Measurements from ENCODE around the gene TFF2.

DNA sequence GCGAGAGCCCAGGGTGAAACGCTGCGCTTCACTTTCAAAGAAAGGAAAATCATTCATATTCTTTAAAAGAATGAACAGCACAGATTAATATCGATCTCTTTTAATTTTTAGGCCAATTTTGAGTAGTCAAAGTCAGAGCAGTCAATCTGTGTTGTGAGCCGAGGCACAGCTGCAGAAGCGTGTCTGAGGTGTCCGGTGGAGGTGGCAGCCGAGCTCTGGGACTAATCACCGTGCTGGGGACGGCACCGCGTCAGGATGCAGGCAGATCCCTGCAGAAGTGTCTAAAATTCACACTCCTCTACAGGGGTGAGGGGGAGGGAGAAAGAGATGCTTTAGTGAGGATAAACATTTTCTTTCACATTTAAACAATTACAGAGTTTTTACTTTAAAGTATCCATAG is 11.4 kb upstream of the TFF2 start:
- TF ChIP-seq, protein P1, sequence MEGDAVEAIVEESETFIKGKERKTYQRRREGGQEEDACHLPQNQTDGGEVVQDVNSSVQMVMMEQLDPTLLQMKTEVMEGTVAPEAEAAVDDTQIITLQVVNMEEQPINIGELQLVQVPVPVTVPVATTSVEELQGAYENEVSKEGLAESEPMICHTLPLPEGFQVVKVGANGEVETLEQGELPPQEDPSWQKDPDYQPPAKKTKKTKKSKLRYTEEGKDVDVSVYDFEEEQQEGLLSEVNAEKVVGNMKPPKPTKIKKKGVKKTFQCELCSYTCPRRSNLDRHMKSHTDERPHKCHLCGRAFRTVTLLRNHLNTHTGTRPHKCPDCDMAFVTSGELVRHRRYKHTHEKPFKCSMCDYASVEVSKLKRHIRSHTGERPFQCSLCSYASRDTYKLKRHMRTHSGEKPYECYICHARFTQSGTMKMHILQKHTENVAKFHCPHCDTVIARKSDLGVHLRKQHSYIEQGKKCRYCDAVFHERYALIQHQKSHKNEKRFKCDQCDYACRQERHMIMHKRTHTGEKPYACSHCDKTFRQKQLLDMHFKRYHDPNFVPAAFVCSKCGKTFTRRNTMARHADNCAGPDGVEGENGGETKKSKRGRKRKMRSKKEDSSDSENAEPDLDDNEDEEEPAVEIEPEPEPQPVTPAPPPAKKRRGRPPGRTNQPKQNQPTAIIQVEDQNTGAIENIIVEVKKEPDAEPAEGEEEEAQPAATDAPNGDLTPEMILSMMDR (IDR thresholded peaks at IDR 0.05 in 4 of 5, conservative IDR thresholded peaks at IDR 0.05 in 1 of 5): no peak
- no peak for TF ChIP-seq POLR2A (IDR thresholded peaks at IDR 0.05)

Measured in gastrocnemius medialis (tissue), 4 donors.